Chondrocyte (in vitro differentiated cells): ENCODE results near the gene TLR7. TPM values are rescaled to one million over a fixed set of nuclear protein-coding genes. Genes with fewer than 3 reads are reported as not detected.
A peak's percentile ranks its signal among the peaks of the same experiment; 100 is the strongest.

Experiments used
- DNase-seq: peaks from one replicate; pipeline ENCODE4 v3.0.0; 2021; ENCODE audit warnings: mixed read lengths, low spot score
- H3K27ac Mint-ChIP-seq: one replicate; pipeline ENCODE4 v1.8.0; 2021; ENCODE audit warnings: mild to moderate bottlenecking, moderate library complexity, mixed read lengths; ENCODE audit not compliant: unreplicated experiment
- H3K27me3 Mint-ChIP-seq: 2 replicates; pipeline ENCODE4 v1.8.0; 2021; ENCODE audit warnings: low read depth, mixed read lengths
- H3K36me3 Mint-ChIP-seq: 2 replicates; pipeline ENCODE4 v1.8.0; 2021; ENCODE audit warnings: low read depth, mixed read lengths
- H3K4me1 Mint-ChIP-seq: 2 replicates; pipeline ENCODE4 v1.8.0; 2021; ENCODE audit warnings: low read depth, mild to moderate bottlenecking, mixed read lengths
- H3K4me3 Mint-ChIP-seq: one replicate; pipeline ENCODE4 v1.8.0; 2021; ENCODE audit warnings: mild to moderate bottlenecking, moderate library complexity, mixed read lengths; ENCODE audit not compliant: unreplicated experiment
- H3K9me3 Mint-ChIP-seq: 2 replicates; pipeline ENCODE4 v1.8.0; 2021; ENCODE audit warnings: low read depth, mixed read lengths
- CTCF ChIP-seq: fragments of 200-600 bp; sonication (generic); IDR thresholded peaks from 2 replicates; pipeline ENCODE4 v1.5.0; 2021; ENCODE audit warnings: antibody characterized with exemption, mild to moderate bottlenecking, moderate library complexity
- total RNA-seq: library from RNA; stranded (reverse); gene quantifications from 3 replicates; pipeline ENCODE4 v1.2.1, GENCODE V29; 2021

TLR7 gene
- total RNA-seq, 1 donor from 2014 or later: not detected

DNA sequence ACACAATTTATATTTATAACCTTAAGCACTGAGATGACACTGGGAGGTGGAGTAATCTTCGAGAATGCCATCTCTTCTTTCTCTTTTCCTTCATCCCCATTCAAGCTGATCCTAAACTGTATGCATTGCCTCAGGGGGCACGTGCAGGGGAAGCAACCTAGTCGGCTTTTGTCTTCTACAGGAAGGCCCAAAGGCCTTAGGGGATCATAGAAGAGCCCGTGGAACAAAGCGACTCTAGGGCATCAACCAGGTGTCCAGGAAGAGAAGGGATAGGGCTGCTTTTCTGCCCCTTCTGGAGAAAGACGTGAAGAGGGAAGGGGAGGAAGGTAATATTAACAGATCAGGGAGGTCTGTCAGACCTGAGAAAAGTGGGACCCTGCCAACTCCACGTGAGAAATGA, 32.6 kb downstream of the TLR7 start:
- DNase-seq: no peak
- H3K4me1 Mint-ChIP-seq: peaks cover 6% of the 10 kb centered on the region
- H3K36me3 Mint-ChIP-seq: no peaks in the 10 kb centered on the region
- TF ChIP-seq CTCF: no peak
- H3K9me3 Mint-ChIP-seq: peaks cover 3% of the 10 kb centered on the region
- H3K27me3 Mint-ChIP-seq: peaks cover 4% of the 10 kb centered on the region
- no peak overlapping the region for H3K4me3 Mint-ChIP-seq
- no peak overlapping the region for H3K27ac Mint-ChIP-seq

DNA sequence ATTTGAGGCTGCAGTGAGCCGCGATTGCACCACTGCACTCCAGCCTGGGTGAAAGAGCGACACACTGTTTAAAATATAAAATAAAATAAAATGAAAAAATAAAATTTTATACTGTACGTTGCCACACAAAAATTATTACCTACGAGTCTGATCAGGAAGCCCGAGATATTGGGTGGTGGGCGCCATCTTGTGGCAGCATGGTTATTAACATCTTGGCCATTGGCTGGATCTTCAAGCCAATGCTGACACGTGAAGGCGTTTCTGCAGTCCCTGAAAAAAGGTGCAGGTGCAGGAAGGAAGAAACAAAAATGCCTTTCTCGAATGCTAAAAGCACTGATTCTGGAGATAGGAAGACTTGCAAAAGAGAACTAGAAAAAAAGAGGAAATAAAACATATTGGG, 34.6 kb downstream of the TLR7 start:
- Mint-ChIP-seq H3K36me3 (no peaks in the 10 kb centered on the region), H3K4me1 (no peaks in the 10 kb centered on the region), H3K9me3 (peaks cover 3% of the 10 kb centered on the region), H3K27me3 (peaks cover 4% of the 10 kb centered on the region), H3K27ac (no peak overlapping the region), H3K4me3 (no peak overlapping the region)
- no peak for DNase-seq
- TF ChIP-seq CTCF: peak; percentile 86

DNA sequence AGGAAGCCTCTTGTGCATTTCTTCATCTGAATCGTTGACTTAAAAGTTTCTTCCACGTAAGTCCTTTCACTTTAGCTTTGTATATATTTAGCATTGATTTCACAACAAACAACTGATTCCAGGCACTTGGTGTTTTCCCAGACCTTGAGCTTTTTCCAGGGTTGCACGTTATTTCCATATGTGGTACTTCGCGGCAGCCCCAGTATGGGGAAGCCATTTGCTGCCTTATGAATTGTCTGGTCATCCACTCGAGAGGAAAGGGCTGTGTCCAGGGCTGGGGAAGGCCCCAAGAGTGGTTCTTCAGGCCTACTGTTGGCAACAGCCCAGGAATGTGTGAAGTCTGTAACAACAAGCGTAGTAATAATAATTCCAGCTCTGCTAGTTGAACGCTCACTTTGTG, 36.8 kb downstream of the TLR7 start:
- no peak overlapping the region for H3K4me3 Mint-ChIP-seq
- no peak overlapping the region for H3K27ac Mint-ChIP-seq
- H3K36me3 Mint-ChIP-seq: no peaks in the 10 kb centered on the region
- peaks cover 2% of the 10 kb centered on the region for H3K27me3 Mint-ChIP-seq
- H3K9me3 Mint-ChIP-seq: no peaks in the 10 kb centered on the region
- DNase-seq: no peak
- H3K4me1 Mint-ChIP-seq: no peaks in the 10 kb centered on the region
- TF ChIP-seq CTCF: no peak

GRCh38 chrX:12906046-12906761, 39.3 kb downstream of the TLR7 start, which contains the start of gene TLR8:
Gene TLR8 (plus strand): TSS chrX:12906620. CDS start chrX:12906707, 87 bp downstream.
- Mint-ChIP-seq H3K9me3 (no peaks in the 10 kb centered on the region), H3K4me1 (no peaks in the 10 kb centered on the region), H3K4me3 (no peak within 1 kb of the TSS), H3K27me3 (peaks cover 2% of the 10 kb centered on the region), H3K36me3 (no peaks in the 10 kb centered on the region), H3K27ac (no peak within 1 kb of the TSS)
- no peak for DNase-seq
- TF ChIP-seq CTCF: no peak

- no peak for TF ChIP-seq CTCF
- Mint-ChIP-seq H3K36me3 (no peaks in the 10 kb centered on the region), H3K4me1 (no peaks in the 10 kb centered on the region), H3K27me3 (no peaks in the 10 kb centered on the region), H3K4me3 (no peak overlapping the region), H3K27ac (no peak overlapping the region), H3K9me3 (peaks cover 4% of the 10 kb centered on the region)
- no peak for DNase-seq
Measured at GRCh38 chrX:12910423-12911121, 43.7 kb downstream of the TLR7 start.
